Sigmoid colon (tissue), 4 donors: ENCODE data around the gene LYSMD4.

Experiments used
- POLR2AphosphoS5 ChIP-seq, 4 donors: sonication (generic); formaldehyde crosslinking; IDR thresholded peaks; one replicate each; pipeline ENCODE4 v1.6.1; 2017; ENCODE audit warnings: antibody characterized with exemption in 4 of 4
- TF ChIP-seq, protein P1 (sequence below), 4 experiments: fragments of 450-650 bp in 3 of 4; fragments of 200-600 bp in 1 of 4; IDR thresholded peaks; one replicate each; pipeline ENCODE4 v1.5.1; 2016 to 2019; ENCODE audit warnings: antibody characterized with exemption in 4 of 4, mild to moderate bottlenecking in 3 of 4, moderate library complexity in 2 of 4

- TF ChIP-seq, protein P1, sequence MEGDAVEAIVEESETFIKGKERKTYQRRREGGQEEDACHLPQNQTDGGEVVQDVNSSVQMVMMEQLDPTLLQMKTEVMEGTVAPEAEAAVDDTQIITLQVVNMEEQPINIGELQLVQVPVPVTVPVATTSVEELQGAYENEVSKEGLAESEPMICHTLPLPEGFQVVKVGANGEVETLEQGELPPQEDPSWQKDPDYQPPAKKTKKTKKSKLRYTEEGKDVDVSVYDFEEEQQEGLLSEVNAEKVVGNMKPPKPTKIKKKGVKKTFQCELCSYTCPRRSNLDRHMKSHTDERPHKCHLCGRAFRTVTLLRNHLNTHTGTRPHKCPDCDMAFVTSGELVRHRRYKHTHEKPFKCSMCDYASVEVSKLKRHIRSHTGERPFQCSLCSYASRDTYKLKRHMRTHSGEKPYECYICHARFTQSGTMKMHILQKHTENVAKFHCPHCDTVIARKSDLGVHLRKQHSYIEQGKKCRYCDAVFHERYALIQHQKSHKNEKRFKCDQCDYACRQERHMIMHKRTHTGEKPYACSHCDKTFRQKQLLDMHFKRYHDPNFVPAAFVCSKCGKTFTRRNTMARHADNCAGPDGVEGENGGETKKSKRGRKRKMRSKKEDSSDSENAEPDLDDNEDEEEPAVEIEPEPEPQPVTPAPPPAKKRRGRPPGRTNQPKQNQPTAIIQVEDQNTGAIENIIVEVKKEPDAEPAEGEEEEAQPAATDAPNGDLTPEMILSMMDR (IDR thresholded peaks at IDR 0.05), result no peak
- TF ChIP-seq POLR2AphosphoS5 (IDR thresholded peaks at IDR 0.05), result no peak
These were observed 1.7 kb downstream of the LYSMD4 start for GRCh38 chr15:99731336-99732123.
